Right lobe of liver (tissue), 6 donors: ENCODE data around the gene KY. TPM values are rescaled to one million over a fixed set of nuclear protein-coding genes. Genes with fewer than 3 reads are reported as not detected.

Source experiments
- ATAC-seq, 4 donors: fragments of 200-7000 bp; cut with Tn5 transposase; one replicate each; pipeline ENCODE4 v1.9.1; 2020; ENCODE audit warnings: mild to moderate bottlenecking in 4 of 4, moderate library complexity in 4 of 4
- DNase-seq, 3 donors: peaks; one replicate each; pipeline ENCODE4 v3.0.0-alpha.2; 2020
- H3K27ac ChIP-seq, 3 donors: fragments of 200-600 bp; one replicate each; pipeline ENCODE4 v1.8.0; 2022
- H3K27me3 ChIP-seq, 2 donors: fragments of 200-600 bp; one replicate each; pipeline ENCODE4 v1.8.0; 2022
- H3K36me3 ChIP-seq, 4 donors: fragments of 200-600 bp; sonication (generic) in 1 of 4; one replicate each; pipeline versions ENCODE4 v1.5.1 to v1.8.0; 2017 to 2022; ENCODE audit warnings: control low read depth in 1 of 4
- H3K4me1 ChIP-seq, 4 donors: fragments of 200-600 bp; sonication (generic) in 1 of 4; one replicate each; pipeline versions ENCODE4 v1.5.1 to v1.8.0; 2017 to 2022; ENCODE audit warnings: control low read depth in 1 of 4
- H3K4me3 ChIP-seq, 3 donors: fragments of 200-600 bp; one replicate each; pipeline ENCODE4 v1.8.0; 2022
- H3K9me3 ChIP-seq, 4 donors: fragments of 200-600 bp; sonication (generic) in 1 of 4; one replicate each; pipeline versions ENCODE4 v1.5.1 to v1.8.0; 2017 to 2022; ENCODE audit warnings: control low read depth in 1 of 4
- CTCF ChIP-seq, 4 donors: fragments of 200-600 bp in 3 of 4; fragments of 450-650 bp in 1 of 4; IDR thresholded peaks; one replicate each; pipeline versions ENCODE4 v1.5.1 to v1.8.0; 2016 to 2022; ENCODE audit warnings: antibody characterized with exemption in 4 of 4, mild to moderate bottlenecking in 2 of 4
- POLR2A ChIP-seq: fragments of 450-650 bp; IDR thresholded peaks from one replicate; pipeline ENCODE4 v1.6.1; 2017; ENCODE audit warnings: antibody characterized with exemption, mild to moderate bottlenecking
- WGBS: methylation state at CpG from one replicate; pipeline ENCODE4 v1.1.6; 2018; ENCODE audit warnings: low coverage, low lambda C conversion rate; ENCODE audit not compliant: insufficient coverage; ENCODE audit errors: missing lambda C conversion rate; 5-methylcytosine and 5-hydroxymethylcytosine counted together
- intact Hi-C, 2 donors: fragments of 100-400 bp; cut with DNase I; formaldehyde crosslinking; loops; one replicate each; pipeline versions ENCODE4 v1.11.2 to v1.14.1; 2022
- total RNA-seq, 6 experiments: library from RNA; depleted of rRNA in 2 of 6; stranded (reverse); fragments of >200 nt in 2 of 6; fragmentation: NEBNext Ultra II Directional in 3 of 6; extraction: Animal tissue kit (Norgen Biotek cat#: 25700) in 3 of 6; gene quantifications; one replicate each; pipeline versions ENCODE4 v1.1.0 to v1.2.4, GENCODE V29; 2016 to 2023
- donor health status: DM: no; HTN: yes; CAD: no.
- donor health status: DM: no; HTN: no; CAD: no.
- donor health status: DM: no; HTN: no; CAD: no.
- donor health status: DM: no; HTN: yes; CAD: no.
- donor health status: DM: no; HTN: yes; CAD: no.

KY gene
- total RNA-seq, 6 experiments from 2014 or later: not detected

GRCh38 chr3:134602440-134602814, 48.4 kb downstream of the KY start:
- ATAC-seq (no peak), DNase-seq (no peak)
- Histone ChIP-seq H3K9me3 (no peaks in the 10 kb centered on the region), H3K4me3 (no peak overlapping the region), H3K27ac (no peak overlapping the region), H3K4me1 (no peaks in the 10 kb centered on the region), H3K27me3 (no peaks in the 10 kb centered on the region), H3K36me3 (no peaks in the 10 kb centered on the region)
- no peak for TF ChIP-seq POLR2A
- no peak for TF ChIP-seq CTCF (IDR thresholded peaks at IDR 0.05)
- intact Hi-C loops: loop anchor here (5.0 to 10.0 kb wide), 2 partner anchors 152 to 1295 kb away; no protein-coding TSS in a partner anchor
- no CpG with 5 or more reads among the region's 6 CpGs for WGBS

- ATAC-seq: no peak
- no peaks in the 10 kb centered on the region for H3K27me3 ChIP-seq
- no peaks in the 10 kb centered on the region for H3K36me3 ChIP-seq
- no peak overlapping the region for H3K27ac ChIP-seq
- TF ChIP-seq CTCF (IDR thresholded peaks at IDR 0.05): no peak
- TF ChIP-seq POLR2A: no peak
- DNase-seq: peak in 1 of 3 donors; percentile 39
- no peaks in the 10 kb centered on the region for H3K4me1 ChIP-seq
- intact Hi-C loops: loop anchor here (5.0 to 10.0 kb wide), 2 partner anchors 153 to 1296 kb away; no protein-coding TSS in a partner anchor
- H3K9me3 ChIP-seq: no peaks in the 10 kb centered on the region
- no peak overlapping the region for H3K4me3 ChIP-seq
- WGBS: no CpG with 5 or more reads among the region's 19 CpGs
Measured at GRCh38 chr3:134601539-134602439, 49.0 kb downstream of the KY start.

GRCh38 chr3:134600685-134601463, 49.9 kb downstream of the KY start:
- H3K27me3 ChIP-seq: no peaks in the 10 kb centered on the region
- DNase-seq (peak; percentile 67 to 78 (median 75)), ATAC-seq (peak; percentile 69 to 86 (median 82))
- no peaks in the 10 kb centered on the region for H3K4me1 ChIP-seq
- TF ChIP-seq POLR2A: no peak
- peak; percentile 80 to 97 (median 96) for TF ChIP-seq CTCF (IDR thresholded peaks at IDR 0.05)
- intact Hi-C loops: loop anchor here (5.0 to 10.0 kb wide), 2 partner anchors 154 to 1296 kb away; no protein-coding TSS in a partner anchor
- no peak overlapping the region for H3K27ac ChIP-seq
- H3K36me3 ChIP-seq: no peaks in the 10 kb centered on the region
- 4% methylated on average over 28 of the region's 31 CpGs for WGBS
- no peak overlapping the region for H3K4me3 ChIP-seq
- H3K9me3 ChIP-seq: no peaks in the 10 kb centered on the region

GRCh38 chr3:134600206-134600605, 50.6 kb downstream of the KY start:
- Histone ChIP-seq H3K27ac (no peak overlapping the region), H3K4me3 (no peak overlapping the region), H3K9me3 (no peaks in the 10 kb centered on the region), H3K36me3 (no peaks in the 10 kb centered on the region), H3K4me1 (no peaks in the 10 kb centered on the region), H3K27me3 (no peaks in the 10 kb centered on the region)
- ATAC-seq (no peak), DNase-seq (no peak)
- TF ChIP-seq POLR2A (no peak), CTCF (IDR thresholded peaks at IDR 0.05) (no peak)
- intact Hi-C loops: loop anchor here (5.0 to 10.0 kb wide), 2 partner anchors 155 to 1297 kb away; no protein-coding TSS in a partner anchor
- WGBS: 14% methylated on average over 1 of the region's 1 CpG
